Activated CD8-positive, alpha-beta memory T cell treated with anti-CD3 and anti-CD28 coated beads for 48 hours (primary cell): ENCODE data around the gene NSG2.
"Not testable (repeated sequence)": the region's sequence is repeated elsewhere in the genome, so short reads cannot be mapped to it uniquely, and the experiment has no call there.

Experiments
- DNase-seq, 3 experiments: peaks; one replicate each; pipeline ENCODE4 v3.0.0-alpha.2; 2020; ENCODE audit warnings: low read depth in 2 of 3, low spot score in 2 of 3

Gene NSG2

GRCh38 chr5:174045470-174046025 is at the start of gene NSG2:
Gene NSG2 (plus strand): TSS chr5:174045706. CDS start chr5:174046756, 1,050 bp downstream.
- DNase-seq = peak in 1 of 3 experiments; percentile 4

DNA sequence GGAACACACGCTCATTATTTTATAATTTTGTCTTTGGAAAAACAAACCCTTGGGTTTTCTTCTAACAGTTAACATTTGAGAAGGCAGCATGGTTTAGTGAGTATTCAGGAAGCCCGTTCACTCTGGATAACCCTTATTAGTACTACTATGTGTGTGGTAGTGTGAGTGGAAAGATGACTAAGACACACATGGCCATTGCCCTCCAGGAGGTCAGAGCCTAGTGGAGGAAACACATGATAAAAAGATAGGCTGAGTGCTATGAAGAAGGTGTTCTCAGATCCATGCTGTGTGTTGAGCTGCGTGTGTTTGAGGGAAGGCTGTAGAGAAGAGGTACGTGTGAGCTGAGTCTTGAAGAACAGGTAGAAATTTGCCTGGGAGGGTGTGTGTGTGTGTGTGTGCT is 48.2 kb upstream of the NSG2 start:
- no peak for DNase-seq

DNA sequence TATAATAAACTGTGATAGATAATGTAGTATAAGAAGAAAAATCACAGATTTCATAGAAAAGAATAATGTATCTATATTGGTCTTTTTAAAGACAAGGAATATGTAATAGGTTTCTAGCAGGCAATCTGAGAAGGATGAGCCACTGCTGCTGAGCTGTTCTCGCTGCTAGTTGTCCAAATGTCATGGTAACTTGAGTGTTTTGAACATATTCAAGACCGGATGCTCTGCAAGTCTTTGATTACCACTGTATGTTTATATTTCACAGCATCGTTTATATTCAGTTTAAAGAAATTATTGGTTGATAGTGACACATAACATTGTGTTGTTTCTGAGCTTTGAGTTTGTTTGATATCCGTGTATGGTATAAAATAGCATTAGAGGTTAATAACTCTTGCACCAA is 47.0 kb upstream of the NSG2 start:
- DNase-seq = no peak

DNA sequence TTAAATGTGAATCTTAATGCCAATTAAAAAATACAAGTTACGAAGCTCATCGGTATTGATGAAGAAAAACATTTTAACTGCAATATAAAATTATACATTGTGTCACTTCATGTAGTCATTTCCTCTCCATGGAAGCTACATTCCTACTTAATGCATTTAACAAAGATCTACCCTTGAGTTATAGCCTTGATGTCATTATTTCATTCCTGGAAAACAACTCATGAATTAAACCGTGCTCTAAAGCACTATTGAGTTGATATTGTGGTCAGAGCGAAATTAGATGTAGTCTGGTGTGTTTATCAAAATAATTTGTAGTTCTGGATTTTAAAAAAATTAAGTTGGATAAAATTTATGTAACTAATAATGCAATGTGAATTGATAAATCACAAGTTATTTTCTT is 45.4 kb upstream of the NSG2 start:
- DNase-seq = no peak

DNA sequence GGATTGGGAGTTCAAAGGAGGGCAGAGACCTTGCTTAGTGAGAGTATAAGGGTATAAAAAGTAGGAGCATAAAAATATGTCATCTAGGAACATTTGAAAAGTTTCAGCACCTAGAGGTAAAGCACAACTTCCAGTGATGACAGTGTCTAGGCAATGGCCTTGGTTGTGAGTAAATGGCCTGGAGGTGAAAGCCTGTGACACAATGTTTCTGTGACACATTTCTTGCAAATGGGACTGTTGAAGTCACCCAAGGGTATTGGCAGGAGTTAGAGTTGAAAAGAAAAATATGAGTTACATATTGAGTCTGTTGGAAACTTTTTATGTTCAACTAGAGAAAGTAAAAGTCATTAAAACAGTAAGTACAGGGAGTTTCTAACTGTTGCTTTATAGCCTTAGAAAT is 41.7 kb upstream of the NSG2 start:
- DNase-seq = no peak

DNA sequence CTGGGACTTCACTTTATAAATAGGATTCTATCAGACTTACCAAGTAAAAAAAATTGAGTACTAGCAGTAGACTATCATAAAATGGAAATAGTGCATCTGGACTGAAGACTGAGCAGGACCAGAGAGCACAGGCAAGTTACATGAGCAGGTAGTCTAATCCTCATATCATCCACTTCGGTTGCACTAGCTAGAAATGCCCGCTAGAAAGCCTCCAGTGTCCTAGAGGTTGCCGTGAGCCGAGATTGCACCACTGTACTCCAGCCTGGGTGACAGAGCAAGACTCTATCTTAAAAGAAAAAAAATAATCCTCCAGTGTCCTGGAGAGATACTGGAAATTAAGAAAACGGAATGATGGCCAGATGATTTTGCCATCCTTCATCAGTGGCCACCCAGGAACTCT is 36.6 kb upstream of the NSG2 start:
- DNase-seq = no peak

GRCh38 chr5:174010365-174010764 is 35.1 kb upstream of the NSG2 start:
- DNase-seq = no peak

DNA sequence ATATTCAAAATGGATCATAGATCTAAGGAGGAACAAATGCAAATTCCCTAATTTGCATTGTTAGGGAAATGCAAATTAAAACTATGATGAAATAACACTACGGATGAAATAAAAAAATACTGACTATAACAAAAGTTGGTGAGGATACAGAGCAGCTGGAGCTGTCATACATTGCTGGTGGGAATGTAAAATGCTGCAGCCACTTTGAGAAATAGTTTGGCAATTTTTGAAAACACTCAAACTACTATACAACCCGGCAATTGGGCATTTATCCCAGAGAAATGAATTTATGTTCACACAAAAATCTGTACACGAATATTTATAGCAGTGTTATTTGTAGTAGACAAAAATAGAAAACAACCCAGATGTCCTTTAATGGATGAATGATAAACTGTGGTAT is 34.1 kb upstream of the NSG2 start:
- DNase-seq = no peak

- not testable (repeated sequence) for DNase-seq
These were observed 25.2 kb upstream of the NSG2 start for GRCh38 chr5:174020069-174020927.

DNA sequence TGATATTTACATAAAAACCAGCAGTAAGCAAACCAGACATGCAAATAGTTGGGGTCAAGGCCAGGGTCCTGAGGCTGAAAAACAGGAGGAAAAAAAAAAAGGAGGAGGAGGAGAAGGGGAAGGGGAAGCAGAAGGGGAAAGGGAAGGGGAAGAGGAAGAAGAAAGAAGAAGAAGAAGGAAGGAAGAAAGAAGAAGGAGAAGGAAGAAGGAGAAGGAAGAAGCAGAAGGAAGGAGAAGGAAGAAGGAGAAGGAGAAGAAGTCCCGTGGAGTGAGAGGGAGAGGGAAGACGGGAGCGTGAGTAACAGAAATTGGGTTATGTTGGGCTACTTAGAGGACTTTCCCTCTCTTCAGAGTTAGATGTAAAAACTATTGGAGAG is 24.6 kb upstream of the NSG2 start:
- DNase-seq = no peak

- DNase-seq = no peak
These were observed 23.0 kb upstream of the NSG2 start for GRCh38 chr5:174022384-174023095.

DNA sequence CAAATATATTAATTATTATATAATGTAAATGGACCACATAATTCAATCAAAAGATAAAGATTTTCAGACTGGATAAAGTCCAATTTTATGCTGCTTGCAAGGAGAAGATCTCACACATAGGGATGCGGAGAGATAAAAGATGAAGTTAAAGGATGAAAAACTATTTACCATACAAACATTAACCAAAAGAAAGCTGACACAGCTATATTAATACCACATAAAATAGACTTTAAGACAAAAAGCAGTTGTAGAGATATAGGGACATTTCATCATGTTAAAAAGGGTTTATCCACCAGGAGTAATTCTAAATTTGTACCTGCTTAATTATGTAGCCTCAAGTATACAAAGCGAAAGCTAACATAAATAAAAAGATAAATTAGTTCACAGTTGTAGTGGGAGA is 15.2 kb upstream of the NSG2 start:
- no peak for DNase-seq

GRCh38 chr5:174044466-174045254 is 846 bp upstream of the NSG2 start:
- DNase-seq = no peak

DNA sequence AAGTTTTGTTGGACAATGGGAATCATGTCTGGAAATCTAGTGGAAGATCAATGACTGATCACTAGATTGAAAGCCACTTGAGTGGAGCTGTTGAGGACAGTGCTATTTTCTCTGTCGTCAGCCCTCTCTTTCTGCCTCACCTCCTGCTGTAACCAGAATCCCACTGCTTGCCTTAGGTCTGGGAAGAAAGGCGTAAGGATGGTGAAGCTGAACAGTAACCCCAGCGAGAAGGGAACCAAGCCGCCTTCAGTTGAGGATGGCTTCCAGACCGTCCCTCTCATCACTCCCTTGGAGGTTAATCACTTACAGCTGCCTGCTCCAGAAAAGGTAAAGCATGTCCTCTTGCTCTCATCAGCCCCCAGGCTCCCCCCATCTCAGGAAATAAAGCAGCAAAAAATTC is 1.1 kb downstream of the NSG2 start:
- DNase-seq = no peak

GRCh38 chr5:174047472-174048099 is 2.1 kb downstream of the NSG2 start:
- no peak for DNase-seq

DNA sequence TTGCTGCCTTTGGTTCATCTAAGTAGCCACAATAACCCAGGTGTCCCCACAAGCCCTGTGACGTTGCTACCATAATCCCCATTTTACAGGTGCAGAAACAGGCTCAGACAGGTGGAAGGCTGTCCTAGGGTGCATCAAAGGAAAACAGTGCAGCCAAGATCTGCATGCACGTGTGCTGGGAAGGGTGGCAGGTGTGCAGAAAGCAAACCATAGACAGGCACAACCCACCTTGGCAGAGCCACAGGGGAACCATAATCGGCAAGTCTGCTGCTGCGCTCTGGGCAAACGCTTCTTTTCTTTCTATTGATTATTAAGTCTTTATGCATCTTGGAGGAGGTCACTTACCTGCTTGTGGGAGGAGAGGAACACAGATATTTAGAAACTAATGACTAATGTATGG is 7.1 kb downstream of the NSG2 start:
- no peak for DNase-seq

DNA sequence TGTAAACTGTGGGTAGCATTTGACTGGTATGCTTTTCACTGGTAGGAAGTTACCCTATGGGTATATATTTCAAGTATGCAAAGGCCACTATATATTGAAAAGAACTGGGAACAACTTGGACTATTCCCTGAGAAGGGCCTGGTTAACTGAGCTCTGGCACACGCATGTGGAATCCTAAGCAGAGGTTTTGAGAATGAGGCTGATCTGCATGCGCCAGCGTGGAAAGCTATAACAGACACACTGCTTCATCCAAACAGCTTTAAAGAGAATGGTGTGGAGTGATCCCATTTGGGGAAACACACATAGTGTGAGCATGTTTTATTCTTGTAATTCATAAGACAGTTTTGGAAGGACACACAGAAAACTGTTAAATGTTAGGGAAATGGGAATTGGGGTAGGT is 8.4 kb downstream of the NSG2 start:
- DNase-seq = no peak

- DNase-seq = no peak
These were observed 10.8 kb downstream of the NSG2 start for GRCh38 chr5:174056064-174056847.

GRCh38 chr5:174057206-174057605 is 11.7 kb downstream of the NSG2 start:
- DNase-seq = no peak

DNA sequence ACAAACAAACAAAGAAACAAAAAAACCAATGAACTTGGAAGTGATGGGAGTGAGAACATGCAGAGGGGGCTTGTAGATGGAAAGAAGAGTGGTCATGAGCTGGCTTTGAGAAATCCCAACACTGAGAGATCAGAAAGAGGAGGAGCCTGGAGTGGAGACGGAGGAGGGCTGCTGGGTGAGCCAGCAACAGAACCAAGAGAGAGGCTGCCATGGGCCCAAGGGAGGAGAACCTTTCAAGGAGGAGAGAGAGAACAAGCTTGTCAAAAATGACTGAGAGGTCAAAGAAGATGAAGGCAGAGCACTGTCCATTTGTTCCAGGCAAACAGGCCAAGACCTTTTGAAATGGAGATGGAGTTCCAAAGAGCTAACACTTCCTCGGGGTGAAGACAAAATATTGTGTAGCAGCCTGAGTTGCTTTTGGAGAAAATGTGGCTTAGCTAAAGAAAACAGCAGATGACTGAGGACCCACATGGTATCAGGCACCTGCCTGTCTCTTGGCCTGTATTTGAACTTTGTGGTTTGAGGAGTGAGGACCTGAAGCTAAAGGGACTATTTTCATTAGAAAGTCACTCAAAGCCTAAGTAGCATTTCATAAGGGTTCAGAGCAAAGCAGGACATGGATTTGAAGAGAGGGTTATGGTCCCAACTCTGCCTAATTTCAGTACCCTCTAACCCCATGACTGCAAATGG is 13.1 kb downstream of the NSG2 start:
- no peak for DNase-seq
